GM19463 (cell line): ENCODE results near the gene FAIM2.
A peak's percentile ranks its signal among the peaks of the same experiment; 100 is the strongest.

Experiments
- ATAC-seq: cut with Tn5 transposase; IDR thresholded peaks from one replicate; pipeline ENCODE4 v1.9.1; 2021; ENCODE audit warnings: mild to moderate bottlenecking, moderate library complexity; ENCODE audit not compliant: unreplicated experiment

The FAIM2 gene

GRCh38 chr12:49903700-49904423 lies at the start of gene FAIM2:
TSS of gene FAIM2 (minus strand) at chr12:49903900. CDS start at chr12:49903792, 108 bp downstream.
- no peak for ATAC-seq

GRCh38 chr12:49953151-49953550 lies 49.5 kb upstream of the FAIM2 start:
- ATAC-seq: no peak

GRCh38 chr12:49952391-49953055 lies 48.8 kb upstream of the FAIM2 start:
- ATAC-seq: no peak

- no peak for ATAC-seq
Measured at GRCh38 chr12:49951411-49952240, 47.9 kb upstream of the FAIM2 start.

- no peak for ATAC-seq
Measured at GRCh38 chr12:49950273-49951251, 46.9 kb upstream of the FAIM2 start, which contains the start of gene AQP2. TSS of gene AQP2 (plus strand) at chr12:49950737. CDS start at chr12:49950831, 94 bp downstream.

GRCh38 chr12:49949866-49950265 lies 46.2 kb upstream of the FAIM2 start:
- no peak for ATAC-seq

- ATAC-seq: no peak
Measured at GRCh38 chr12:49948866-49949845, 45.5 kb upstream of the FAIM2 start.

GRCh38 chr12:49947593-49948226 lies 44.0 kb upstream of the FAIM2 start:
- ATAC-seq: no peak

GRCh38 chr12:49946497-49946896 lies 42.8 kb upstream of the FAIM2 start:
- no peak for ATAC-seq

GRCh38 chr12:49946086-49946485 lies 42.4 kb upstream of the FAIM2 start:
- ATAC-seq: no peak

- ATAC-seq: peak; percentile 93
Measured at GRCh38 chr12:49945394-49946080, 41.8 kb upstream of the FAIM2 start.

GRCh38 chr12:49944718-49945117 lies 41.0 kb upstream of the FAIM2 start:
- no peak for ATAC-seq

GRCh38 chr12:49944046-49944445 lies 40.3 kb upstream of the FAIM2 start:
- no peak for ATAC-seq

- ATAC-seq: no peak
Measured at GRCh38 chr12:49943625-49943960, 39.9 kb upstream of the FAIM2 start.

GRCh38 chr12:49942921-49943624 lies 39.4 kb upstream of the FAIM2 start:
- ATAC-seq: no peak

- no peak for ATAC-seq
Measured at GRCh38 chr12:49942512-49942893, 38.8 kb upstream of the FAIM2 start.
